GM19035 (cell line): Measurements from ENCODE around the gene KAZALD1.

Experiments
- ATAC-seq: cut with Tn5 transposase; IDR thresholded peaks from one replicate; pipeline ENCODE4 v1.9.1; 2021; ENCODE audit not compliant: unreplicated experiment

KAZALD1 gene

DNA sequence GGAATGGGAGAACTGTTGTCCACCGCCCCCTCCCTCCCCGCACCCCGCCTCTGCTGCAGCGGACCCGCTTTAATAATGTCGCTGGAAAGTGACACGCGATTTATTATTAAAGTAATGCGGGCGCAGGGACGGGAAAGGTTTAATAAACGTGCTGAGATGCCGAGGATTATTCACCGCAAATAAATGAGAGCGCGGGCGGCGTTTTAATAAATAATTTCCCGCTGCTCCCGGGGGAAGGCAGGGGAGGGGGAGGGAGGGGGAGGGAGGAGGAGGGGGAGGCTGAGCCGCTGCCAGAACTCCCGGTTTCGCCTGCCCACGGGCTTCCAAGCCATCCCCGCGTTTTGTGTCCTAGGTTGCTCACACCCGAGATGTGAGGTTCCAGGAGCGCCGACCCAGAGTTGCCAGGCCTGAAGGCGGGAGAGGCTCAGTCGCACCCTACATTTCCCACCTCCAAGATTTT lies 5.1 kb downstream of the KAZALD1 start:
- no peak for ATAC-seq

DNA sequence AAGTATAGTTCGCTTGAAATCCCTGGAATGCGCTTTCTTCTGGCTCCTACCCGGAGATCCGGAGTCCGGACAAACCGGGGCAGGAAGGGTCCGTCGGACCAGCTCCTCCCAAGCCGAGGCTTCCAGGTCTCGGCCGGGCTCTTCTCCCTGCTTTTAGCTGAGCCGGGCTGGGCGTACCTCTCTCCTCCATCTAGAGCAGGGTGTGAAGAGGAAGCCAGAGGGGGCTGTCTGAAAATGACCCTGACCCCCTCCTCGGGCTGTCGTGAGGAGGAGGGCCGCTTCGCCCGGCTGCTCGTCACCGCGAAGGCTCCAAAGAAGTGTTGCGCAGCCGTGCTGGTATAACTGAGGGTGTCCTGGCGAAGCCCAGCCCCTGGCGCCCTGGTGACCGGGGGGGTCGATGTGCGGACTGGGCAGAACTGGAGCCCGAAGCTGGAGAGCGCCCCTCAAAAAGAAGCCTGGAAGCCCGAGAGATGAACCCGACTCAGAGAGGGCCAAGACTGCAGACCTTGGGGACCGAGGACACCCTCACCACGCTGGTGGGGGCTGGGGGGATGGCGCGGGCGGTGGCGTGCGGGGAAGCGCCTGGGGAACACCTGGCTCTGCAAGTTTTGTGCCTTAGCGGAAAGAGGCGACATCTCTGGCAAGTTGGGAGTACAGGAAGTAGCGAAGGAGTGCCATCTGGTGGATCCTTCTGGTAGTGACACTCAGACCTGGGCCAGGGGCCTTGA lies 5.7 kb downstream of the KAZALD1 start:
- ATAC-seq: peak; percentile 63

DNA sequence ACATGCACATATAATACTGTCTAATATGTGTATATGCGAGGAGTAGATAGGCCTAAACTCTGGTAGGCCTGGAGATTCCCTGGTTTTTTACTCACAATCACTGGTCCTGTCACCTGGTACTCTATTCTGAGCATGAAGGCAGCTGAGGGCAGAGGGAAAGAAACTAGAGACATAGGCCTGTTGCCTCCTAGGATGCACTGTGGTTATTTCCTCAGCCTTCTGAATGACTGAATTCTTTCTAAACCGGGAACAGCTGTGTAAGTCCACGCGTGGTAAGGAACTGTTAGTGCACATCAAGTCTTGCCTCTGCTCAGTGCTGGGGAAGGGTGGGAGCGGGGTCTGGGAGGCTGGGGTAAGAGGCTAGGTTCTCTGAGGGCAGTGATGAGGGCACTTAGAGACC lies 7.7 kb downstream of the KAZALD1 start:
- ATAC-seq: no peak

DNA sequence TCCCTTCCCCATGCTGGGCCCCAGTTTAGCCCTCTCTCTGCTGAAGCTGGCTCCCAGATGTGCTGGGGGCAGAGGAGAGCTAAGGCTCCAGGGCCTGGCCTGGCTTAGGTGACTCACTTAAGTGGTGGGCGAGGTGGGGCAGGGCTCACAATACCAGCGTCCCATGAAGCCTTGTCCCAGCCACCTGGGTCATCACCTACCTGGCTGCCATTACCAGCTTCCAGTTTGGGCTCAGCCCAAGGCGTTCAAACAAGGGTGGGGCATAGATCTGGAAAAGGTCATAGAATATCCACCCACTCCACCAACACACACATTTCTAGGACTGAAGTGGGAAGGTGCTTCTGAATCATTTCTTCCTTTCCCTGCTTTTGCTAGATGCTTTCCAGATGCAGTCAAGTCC lies 8.3 kb downstream of the KAZALD1 start:
- ATAC-seq: no peak

DNA sequence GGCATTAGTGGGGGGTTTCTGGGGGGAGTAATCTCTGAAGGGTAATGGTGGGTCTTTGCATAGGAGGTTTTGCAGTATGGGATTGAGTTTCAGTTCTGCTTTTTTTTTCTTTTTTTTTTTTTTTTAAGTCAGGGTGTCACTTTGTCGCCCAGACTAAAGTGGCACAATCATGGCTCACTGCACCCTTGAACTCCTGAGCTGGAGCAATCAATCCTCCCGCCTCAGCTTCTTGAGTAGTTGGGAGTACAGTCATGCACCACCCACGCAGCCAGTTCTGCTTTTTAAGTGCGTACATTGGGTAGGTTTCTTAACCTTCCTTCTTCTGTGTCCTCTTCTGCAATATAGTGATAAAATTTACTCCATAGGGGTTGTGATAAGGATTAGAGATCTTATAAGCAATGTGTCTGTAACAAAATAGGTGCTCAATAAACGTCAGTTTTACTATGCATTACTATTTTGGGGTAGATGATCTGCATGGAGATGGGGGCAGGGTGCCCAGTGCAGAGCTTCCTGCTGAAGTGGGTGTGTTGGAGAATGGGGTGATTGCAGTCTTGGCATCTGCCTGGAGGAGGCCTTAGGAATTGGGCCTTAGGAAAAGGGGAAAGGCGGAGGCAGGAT lies 9.6 kb downstream of the KAZALD1 start:
- no peak for ATAC-seq

DNA sequence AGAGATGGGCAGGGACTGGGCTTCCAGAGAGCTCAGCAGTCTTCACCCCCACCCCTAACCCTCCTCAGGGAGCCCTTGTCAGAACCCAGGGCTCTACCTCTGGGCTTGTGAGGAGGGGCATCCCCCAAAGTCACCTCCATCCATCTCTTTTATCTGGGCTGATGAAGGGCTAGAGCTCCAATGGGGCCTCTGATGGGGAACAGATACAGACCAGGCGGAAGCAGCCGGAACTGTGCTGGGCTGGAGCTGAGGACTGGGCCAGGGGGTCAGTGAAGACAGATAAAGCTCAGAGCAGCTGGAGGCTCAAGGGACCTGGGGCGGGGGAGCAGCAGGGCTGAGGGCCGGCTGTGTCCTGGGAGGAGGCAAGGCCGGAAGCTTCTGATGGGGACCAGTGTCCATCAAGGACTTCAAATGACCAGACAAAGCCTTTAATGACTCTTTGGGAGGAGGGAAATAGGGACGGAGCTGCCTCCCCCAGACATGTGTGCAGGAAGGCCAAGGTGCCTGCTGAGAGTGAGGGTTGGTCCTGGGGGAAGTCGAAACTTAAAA lies 10.2 kb downstream of the KAZALD1 start:
- ATAC-seq: no peak

DNA sequence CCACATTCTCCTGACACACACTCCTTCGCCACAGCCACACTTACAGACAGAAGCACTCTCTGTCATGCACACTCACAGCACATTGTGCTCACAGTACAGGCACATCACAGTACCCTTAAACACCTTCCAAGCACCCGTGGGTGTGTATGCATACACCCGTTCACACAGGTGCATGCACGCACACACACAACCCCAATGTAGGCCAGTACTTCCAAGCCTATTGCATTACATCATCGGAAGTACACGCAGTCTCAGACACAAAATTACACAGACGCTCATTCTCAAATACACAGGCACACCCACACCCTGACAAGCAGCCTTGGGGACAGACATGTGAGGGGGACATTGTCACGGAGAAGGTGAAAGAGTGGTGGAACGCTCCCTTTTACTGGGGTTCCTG lies 11.1 kb downstream of the KAZALD1 start:
- ATAC-seq: no peak

DNA sequence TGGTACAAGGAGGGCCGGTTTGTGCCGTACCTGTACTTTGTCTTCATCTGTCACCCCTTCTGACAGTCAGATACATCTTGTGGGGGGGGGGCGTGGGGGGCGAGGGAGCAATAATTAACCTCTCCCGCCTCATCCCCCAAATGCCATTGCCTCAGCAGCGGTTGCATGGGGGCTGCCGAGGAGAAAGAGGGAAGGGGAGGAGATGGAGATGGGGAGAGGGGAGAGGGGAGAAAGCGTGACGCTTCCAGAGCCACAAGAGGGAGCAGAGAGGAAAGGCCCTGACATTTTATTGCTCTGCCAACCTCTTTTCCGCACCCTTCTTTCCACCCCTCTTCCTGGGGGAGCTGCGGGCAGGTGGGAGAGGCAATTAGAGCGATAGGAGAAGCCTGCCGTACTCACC lies 11.8 kb downstream of the KAZALD1 start:
- ATAC-seq: no peak

DNA sequence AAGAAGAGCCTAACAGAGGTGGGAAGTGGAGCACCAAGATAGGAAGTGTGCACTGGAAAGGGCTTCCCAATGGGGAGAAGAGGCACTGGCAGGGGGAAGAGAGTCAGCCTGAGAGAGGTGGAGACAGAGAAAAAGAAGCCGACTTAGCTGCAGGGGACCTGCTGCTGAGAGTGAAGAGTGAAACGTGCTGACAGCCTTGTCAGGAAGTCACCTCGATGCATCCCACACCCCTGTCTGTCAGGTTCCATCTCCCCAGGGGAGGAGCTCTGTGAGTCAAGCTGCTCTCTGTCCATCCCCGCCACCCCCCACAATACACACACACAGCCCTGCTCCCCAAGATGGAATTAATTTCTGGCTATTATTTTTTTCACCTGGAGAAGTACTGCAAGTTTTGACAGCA lies 14.0 kb downstream of the KAZALD1 start:
- no peak for ATAC-seq

DNA sequence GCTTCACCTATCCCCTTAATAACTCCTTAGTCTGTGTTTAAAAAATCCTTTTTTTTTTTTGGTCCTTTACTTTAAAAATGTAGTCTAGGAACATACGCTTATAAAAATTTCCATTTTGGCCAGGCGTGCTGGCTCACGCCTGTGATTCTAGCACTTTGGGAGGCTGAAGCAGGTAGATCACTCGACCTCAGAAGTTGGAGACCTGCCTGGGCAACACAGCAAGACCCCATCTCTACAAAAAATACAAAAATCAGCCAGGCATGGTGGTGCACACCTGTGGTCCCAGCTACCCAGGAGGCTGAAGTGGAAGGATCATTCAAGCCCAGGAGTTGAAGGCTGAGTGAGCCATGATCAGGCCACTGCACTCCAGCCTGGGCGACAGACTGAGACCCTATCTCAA lies 14.8 kb downstream of the KAZALD1 start:
- no peak for ATAC-seq

DNA sequence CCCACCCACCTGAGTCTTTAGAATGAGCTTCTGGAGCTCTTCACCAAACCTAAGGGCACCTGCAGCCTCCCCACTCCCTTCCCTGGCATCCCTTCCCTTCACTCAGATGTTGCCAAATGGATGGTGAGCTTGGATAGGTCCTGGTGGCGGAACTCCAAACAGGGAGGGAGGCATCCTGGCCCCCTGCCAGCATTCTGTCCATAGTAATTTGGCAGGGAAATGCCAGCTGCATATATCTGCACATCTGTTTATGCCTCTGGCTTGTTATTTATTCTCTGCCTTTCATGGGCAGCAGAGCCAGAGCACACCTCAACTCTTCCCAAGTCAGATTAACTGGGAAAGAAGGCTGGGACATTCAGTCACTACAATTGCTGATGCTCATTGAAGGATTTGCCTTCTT lies 18.1 kb downstream of the KAZALD1 start:
- no peak for ATAC-seq

DNA sequence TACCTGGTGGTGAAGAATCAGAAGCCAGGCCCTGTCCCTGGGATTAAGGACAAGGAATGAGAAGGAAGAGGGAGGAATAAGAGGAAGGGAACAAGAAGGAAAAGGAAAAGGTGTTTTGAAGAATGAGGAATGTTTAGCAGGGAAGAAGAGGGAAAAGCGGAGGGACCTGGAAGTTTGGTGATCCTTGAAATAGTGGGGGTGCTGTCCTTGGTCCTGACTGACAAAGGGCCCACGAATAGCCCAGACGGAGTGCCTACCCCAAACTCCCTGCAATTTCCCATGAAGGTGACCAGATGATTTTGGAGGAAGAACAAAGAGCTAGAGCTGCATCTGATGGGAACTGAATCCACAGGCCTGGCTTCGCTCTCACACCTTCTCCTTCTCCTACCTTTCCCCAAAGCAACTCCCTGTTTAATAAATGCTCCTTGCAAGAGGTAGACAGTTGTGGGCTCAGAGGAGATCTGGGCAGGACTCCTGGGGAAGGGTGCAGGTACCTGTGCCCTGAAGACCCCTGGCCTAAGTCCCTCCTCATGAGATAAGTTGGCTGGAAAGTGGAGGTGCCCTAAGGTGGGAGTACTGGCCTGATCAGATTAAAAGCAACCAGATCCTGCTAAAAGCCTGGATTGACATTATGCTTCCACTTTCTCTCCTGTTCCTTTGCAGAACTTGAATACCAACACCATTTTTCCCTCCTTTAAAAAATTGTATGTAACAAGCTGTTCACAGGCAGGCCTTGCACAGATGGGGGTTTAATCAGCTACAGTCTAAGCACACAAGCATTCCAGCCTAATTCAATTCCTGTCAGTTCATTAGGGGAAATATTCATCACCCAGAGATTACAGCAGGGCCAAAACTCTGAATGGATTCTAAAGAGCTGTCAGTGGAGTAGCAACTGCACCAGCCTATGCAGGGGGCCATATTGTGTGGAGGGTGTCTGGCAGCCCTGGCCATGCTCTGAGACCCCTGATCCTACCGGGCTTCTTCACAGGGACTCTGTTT lies 19.4 kb downstream of the KAZALD1 start:
- no peak for ATAC-seq

DNA sequence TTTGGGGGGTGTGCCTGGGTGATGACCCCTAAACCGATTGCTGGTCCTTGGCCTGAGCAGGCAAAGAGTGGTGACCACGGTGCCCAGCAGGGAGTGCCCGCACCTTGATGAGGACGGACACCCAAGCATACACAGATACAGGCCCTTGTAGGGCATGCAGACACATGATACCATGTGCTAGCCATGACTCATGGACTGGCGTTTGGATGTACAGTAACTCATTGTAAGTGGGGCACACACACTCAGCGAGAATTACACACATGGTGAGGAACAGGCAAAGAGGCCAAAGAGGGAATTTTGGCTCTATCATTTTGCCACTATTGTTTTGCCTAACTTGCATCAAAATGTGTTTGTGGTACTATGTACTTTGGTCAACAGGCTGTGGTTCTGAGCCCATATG lies 24.1 kb downstream of the KAZALD1 start:
- ATAC-seq: no peak

DNA sequence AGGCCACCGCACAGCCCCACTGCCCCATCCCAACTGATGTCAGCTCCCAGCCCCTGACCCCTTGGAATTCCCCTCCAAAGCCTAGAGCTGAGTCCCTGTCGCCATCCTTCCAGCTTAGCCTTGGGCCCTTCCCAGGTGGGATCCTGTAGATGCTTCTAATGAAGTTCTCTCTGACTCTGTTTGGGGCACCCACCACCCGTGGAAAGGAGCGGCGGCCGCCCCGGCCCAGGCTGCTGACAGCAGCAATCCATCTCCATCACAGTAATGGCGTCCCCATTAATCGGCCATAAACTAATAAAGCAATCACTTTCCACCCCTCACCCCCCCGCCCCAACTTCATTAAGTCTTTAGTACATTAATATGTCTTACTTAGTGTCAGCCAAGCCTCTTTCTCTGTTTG lies 25.6 kb downstream of the KAZALD1 start:
- no peak for ATAC-seq

DNA sequence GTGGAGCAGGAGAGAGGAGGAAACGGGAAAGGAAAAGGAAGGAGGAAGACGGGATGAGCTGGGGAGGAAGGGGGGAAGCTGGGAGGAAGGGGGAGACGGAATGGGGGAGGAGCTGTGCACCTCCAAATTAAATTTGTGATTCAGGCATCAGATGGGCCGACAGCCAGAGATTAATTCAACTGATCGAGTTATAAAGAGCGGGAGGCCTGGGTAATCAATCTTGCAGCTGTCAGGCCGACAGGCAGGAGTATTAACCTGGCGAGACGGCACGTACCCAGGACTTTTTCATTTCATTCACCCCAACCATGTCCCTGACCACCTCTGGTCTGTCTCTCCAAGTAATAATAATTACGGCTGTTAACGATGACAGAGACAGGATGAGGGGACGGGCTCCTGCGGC lies 26.2 kb downstream of the KAZALD1 start:
- ATAC-seq: no peak

DNA sequence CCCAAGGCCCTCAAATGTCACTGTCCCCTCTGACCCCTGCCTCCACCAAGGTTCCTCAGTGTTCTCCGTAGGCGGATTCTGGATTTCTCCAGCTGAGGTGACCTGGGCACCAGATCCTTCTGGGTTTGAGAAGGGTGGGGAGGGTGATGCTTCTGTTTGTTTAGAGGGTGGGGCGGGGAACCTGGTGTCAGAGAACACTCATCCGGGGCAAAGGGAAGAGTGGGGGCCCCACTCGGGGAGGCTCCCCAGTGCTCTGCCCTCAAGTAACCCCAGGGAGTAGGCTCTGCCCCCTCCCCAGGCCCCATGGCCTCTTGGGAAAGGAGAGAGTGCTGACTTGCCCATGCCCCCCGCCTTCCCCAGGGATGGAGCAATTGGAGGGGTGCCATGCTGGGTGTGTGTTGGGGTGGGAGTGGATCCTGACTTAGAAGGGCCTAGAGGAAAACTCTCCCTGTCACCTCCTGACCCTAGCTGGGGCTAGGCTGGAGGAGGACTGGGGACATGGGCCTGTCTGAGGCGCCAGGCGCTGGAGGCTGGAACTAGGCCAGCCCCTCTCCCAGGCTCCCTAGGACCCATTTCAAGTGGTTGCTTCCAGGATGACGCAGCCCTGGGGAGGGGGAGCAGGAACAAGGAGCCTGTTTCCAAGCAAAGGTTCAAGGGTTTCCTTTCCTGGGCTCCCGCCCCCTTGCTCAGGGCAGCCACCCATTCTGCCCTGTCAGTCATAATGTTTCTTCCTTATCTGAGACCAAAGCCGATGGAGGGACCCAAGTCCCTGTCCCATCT lies 27.9 kb downstream of the KAZALD1 start:
- no peak for ATAC-seq

DNA sequence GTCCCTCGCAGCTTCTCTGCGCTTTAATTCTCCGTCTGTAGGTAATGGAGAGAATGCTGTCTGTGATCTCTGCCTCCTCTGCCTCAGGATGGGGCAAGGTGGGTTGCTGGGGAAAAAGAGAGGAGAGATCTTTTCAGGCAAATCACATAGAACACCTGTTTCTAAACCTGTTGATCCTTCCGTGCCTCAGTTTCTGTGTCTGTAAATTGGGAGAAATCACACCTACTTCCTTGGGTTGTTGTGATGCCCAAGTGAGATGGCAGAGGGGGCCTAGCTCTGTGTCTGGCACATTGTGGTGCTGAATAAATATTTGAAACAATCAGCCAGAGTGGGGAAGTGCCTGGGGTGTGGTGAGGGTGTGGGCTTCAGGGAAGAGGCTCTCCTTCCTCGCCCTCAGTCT lies 28.8 kb downstream of the KAZALD1 start:
- ATAC-seq: no peak

DNA sequence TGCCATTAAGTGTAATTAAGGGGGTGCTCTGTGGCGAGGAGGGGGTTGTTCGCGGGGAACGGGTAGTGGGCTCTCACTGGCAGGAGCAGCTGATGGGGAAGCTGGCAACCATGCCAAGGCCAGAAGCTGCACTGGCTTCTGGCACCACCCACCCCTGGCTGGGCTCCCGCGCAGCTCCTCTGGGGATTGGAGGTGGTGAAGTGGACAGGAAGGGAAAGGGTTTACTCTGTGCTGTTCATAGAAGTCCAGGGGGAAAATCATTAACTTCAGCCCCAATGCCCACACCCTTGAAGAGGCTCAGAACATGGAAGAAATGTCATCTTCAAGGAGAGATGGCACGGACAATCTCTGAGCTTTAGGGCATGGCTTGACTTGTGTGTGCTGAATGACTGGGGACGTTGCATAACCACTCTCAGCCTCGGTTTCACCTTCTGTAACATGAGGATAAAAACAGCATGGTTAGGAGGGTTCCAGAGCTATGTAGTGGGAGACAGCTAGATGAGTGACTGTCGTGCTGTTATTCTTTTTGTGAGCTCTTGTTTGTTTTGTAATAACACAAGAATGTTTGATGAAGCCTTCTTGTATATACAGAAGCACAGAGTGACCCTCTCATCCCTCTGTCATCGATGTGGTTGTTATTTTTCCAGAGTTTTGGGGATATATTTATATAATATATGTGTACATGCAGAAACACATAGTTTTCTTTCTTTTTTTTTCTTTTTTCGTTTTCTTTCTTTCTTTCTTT lies 29.9 kb downstream of the KAZALD1 start:
- no peak for ATAC-seq

DNA sequence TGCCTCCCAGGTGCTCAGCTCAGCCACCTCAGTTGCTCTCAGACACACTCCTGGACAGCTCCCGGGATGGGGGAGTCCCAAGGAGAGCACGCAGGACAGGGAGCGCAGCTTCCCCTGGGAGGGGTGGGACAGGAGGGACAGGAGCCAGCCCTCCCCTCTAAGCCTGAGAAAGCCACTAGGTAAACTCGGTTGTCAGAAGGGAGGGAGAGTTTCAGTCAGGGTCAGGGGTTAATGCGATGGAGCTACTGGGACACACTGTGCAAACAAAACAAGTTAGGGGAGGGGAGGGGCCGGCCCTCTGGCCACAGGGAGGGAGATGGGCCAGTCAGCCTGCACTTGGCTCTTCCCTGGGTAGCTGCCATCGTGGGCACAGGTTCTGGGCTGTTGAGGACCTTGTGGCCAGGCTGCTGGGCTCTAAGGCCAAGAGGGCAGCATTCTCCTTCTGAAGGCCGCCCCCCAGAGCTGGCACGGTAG lies 31.1 kb downstream of the KAZALD1 start:
- ATAC-seq: no peak
